GM12801 (cell line): ENCODE results near the gene H6PD.

Experiments
- TF ChIP-seq, protein P1 (sequence below): IDR thresholded peaks from one replicate; pipeline ENCODE4 v1.5.1; 2011; ENCODE audit warnings: control low read depth; ENCODE audit not compliant: insufficient read length; ENCODE audit errors: extremely low read depth

The H6PD gene

DNA sequence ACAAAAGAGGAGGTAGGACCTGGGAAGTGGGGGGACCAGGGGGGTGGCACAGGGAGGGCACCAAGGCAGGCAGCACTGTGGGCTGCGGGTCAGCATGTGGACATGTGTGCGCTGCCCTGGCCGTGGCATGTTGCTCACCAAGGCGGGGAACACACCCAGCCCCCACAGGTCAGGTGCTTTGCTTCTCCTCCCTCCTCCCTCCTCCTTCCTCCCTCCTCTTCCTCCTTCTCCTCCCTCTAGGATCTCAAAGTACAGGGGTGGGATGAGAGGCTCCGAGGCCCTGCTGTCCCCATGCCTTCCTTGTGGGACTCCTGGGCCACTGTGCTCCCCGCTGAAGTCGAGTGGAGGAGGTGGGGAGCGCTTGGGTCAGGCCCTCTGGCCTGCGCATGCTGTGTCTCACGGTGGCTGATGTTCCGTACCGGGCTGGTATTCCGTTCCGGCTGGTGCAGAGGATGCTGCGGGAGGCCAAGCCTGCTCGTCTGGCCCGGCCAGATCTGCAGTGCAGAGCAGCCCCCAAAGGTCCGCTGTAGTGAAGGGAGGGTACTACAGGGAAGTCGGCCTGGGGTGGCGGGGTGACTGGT, 84.7 kb downstream of the H6PD start:
- TF ChIP-seq, protein P1, sequence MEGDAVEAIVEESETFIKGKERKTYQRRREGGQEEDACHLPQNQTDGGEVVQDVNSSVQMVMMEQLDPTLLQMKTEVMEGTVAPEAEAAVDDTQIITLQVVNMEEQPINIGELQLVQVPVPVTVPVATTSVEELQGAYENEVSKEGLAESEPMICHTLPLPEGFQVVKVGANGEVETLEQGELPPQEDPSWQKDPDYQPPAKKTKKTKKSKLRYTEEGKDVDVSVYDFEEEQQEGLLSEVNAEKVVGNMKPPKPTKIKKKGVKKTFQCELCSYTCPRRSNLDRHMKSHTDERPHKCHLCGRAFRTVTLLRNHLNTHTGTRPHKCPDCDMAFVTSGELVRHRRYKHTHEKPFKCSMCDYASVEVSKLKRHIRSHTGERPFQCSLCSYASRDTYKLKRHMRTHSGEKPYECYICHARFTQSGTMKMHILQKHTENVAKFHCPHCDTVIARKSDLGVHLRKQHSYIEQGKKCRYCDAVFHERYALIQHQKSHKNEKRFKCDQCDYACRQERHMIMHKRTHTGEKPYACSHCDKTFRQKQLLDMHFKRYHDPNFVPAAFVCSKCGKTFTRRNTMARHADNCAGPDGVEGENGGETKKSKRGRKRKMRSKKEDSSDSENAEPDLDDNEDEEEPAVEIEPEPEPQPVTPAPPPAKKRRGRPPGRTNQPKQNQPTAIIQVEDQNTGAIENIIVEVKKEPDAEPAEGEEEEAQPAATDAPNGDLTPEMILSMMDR = no peak

DNA sequence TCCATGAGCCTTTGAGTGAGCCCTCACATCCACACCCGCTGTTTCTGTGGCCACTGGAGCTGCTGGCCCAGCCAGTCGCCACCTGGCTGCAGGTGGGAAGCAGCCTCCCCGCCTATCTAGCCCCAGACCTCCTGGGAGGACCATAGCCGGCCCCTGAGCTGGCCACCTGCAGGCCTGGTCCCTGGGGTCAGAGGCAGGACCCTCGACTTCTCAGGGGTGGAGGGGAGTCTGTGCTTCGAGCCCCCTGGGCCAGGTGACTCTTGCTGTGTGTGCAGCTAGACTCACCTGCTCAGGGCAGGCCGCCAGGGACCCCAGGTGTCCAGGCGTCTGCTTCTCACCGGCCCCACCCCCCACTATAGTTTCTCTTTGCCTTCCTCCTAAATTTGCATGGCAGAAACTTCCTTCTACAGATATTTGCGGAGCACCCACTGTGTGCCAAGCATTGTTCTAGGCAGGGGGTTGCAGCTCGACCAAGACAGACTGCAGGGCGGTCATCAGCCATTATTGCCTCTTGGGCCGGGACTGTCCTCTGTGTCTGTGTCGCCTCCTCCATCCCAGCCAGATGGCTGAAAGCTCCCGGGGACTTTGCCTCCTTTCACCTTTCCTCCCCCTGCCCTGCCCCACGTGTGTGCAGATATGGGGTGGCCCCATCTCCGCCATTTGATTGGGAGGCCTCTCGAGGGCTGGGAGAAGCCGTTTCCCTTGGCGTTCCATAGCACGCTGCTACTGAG, 85.4 kb downstream of the H6PD start:
- TF ChIP-seq, protein P1 = no peak
